ENCODE data around the gene PDE6B. TPM values are rescaled to one million over a fixed set of nuclear protein-coding genes. Genes with fewer than 3 reads are reported as not detected.

The PDE6B gene
- polyA plus RNA-seq, 1 donor (not counting 4 experiments of a cell fraction or from before 2014, with no cell fraction given): not detected

- dilution Hi-C loops (cut with MboI; ENCODE audit: extremely low pct_ligation_motif_present, low sequenced_read_pairs): no loop called here
- H3K9ac ChIP-seq (ENCODE audit: control insufficient read depth, extremely low read depth, insufficient read depth, low read length): no peak overlapping the region
- H3K4me3 ChIP-seq (ENCODE audit: control insufficient read depth in 2 of 3, extremely low read depth in 1 of 3, insufficient read depth in 2 of 3, low read depth in 1 of 3, low read length in 3 of 3): no peak overlapping the region
- peaks cover 72% of the 10 kb centered on the region for H3K79me2 ChIP-seq (ENCODE audit: control insufficient read depth, insufficient read depth, low read length)
- H3K36me3 ChIP-seq (ENCODE audit: control insufficient read depth in 2 of 2, extremely low read depth in 1 of 2, insufficient read depth in 2 of 2, low read length in 2 of 2): peaks cover 4 to 10% of the 10 kb centered on the region in 2 experiments
- no peak for DNase-seq (ENCODE audit: low read depth, low spot score)
- peaks cover 19% of the 10 kb centered on the region for H3K4me1 ChIP-seq (ENCODE audit: control insufficient read depth, extremely low read depth, insufficient read depth, low read length)
- H3K9me1 ChIP-seq (ENCODE audit: control insufficient read depth, extremely low read depth, insufficient read depth, low read length): no peaks in the 10 kb centered on the region
- TF ChIP-seq EZH2 (IDR thresholded peaks at IDR 0.05; ENCODE audit: low read length): no peak
- no peak for TF ChIP-seq CTCF (optimal IDR thresholded peaks at IDR 0.05 in 1 of 3, IDR thresholded peaks at IDR 0.05 in 1 of 3, conservative IDR thresholded peaks at IDR 0.05 in 1 of 3; ENCODE audit: extremely low read depth in 1 of 3, insufficient read depth in 2 of 3, low read length in 3 of 3)
- H3K27ac ChIP-seq (ENCODE audit: control insufficient read depth, insufficient read depth, low read length): no peak overlapping the region
- peaks cover 14% of the 10 kb centered on the region for H4K20me1 ChIP-seq (ENCODE audit: control insufficient read depth, extremely low read depth, insufficient read depth, low read length)
- FAIRE-seq: no peak
- H3K4me2 ChIP-seq (ENCODE audit: control insufficient read depth, extremely low read depth, insufficient read depth, low read depth, low read length): no peak overlapping the region
- H2AFZ ChIP-seq (ENCODE audit: control insufficient read depth, low read length): no peak overlapping the region
- no peaks in the 10 kb centered on the region for H3K9me3 ChIP-seq (ENCODE audit: control insufficient read depth, low read depth, low read length)
- no peaks in the 10 kb centered on the region for H3K27me3 ChIP-seq (ENCODE audit: control insufficient read depth, extremely low read depth, insufficient read depth, low read length)
Measured at GRCh38 chr4:718460-718859, 93.1 kb downstream of the PDE6B start.

Other genes with a start within 250 kb of the PDE6B start
- 8.6 to 15.7 TPM (median 10.0 TPM) in 3 replicates for gene ZNF721, start 126.4 kb upstream of the PDE6B start, polyA plus RNA-seq
- 45.7 to 74.6 TPM (median 68.9 TPM) in 3 replicates for gene PIGG, start 126.4 kb upstream of the PDE6B start, polyA plus RNA-seq
- not detected in 3 replicates for gene TMEM271, start 49.3 kb upstream of the PDE6B start, polyA plus RNA-seq
- gene ATP5ME, start 48.7 kb downstream of the PDE6B start, polyA plus RNA-seq: 438 to 506 TPM (median 498 TPM) in 3 replicates
- gene MYL5, start 49.0 kb downstream of the PDE6B start, polyA plus RNA-seq: 6.4 to 12.5 TPM (median 8.0 TPM) in 3 replicates
- gene SLC49A3, start 63.6 kb downstream of the PDE6B start, polyA plus RNA-seq: 0.04 to 0.09 TPM in 2 of 3 replicates, not detected in the other
- gene PCGF3, start 80.3 kb downstream of the PDE6B start, polyA plus RNA-seq: 40.1 to 58.8 TPM (median 42.0 TPM) in 3 replicates
- 0.04 to 0.05 TPM in 2 of 3 replicates, not detected in the other for gene CPLX1, start 200.6 kb downstream of the PDE6B start, polyA plus RNA-seq

All from keratinocyte (primary cell).